ENCODE measurements around the gene BHLHA15. TPM values are rescaled to one million over a fixed set of nuclear protein-coding genes. Genes with fewer than 3 reads are reported as not detected.

Gene BHLHA15
- total and polyA plus RNA-seq, 2 of the 13 experiments (the other 11 are each of a cell fraction or from before 2014, with no cell fraction given), result 1.9 to 6.1 TPM

DNA sequence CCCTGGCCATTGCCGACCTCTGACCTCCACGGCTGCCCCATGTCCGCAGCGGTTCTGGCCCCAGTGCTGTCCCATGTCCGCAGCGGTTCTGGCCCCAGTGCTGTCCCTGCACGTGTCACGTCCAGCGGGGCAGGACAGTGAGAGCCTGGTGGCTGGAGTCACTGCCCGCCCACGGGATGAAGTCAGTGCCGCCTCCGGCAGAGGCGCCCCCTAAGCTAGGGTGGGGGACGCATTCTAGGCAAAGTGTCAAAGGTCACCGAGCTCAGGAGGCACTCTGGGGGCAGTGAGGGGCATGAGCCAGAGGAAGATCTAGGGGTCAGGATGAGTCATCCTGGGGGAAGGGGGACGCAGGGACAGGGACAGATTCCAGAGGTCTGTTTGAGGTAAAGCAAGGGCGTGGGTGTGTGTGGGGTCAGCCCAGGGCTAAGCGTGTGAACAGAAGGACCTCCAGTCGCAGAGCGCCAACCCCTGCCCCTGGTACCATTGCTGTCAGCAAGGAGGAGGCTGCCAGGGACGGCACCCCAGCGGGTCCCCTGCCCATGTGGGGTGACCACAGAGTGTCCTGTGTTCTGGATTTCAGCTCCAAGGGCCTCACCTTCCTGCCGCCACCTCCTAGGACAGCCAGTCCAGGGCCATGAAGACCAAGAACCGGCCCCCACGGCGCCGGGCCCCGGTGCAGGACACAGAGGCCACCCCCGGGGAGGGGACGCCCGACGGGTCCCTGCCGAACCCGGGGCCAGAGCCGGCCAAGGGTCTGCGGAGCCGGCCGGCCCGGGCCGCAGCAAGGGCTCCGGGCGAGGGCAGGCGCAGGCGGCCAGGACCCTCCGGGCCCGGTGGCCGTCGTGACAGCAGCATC, 665 bp downstream of the BHLHA15 start (continued):
- TF ChIP-seq ZNF775 (CRISPR knock-in tag; IDR thresholded peaks at IDR 0.05; ENCODE audit: borderline replicate concordance) (no peak), KLF16 (CRISPR knock-in tag; IDR thresholded peaks at IDR 0.05) (0 out of 4 replicates have a peak, but pooled peaks of 1 of the 2 experiments have one; percentile 31), ATF7 (IDR thresholded peaks at IDR 0.05) (no peak; the same call in 1 of the 2 replicates), ATF7 (CRISPR knock-in tag; IDR thresholded peaks at IDR 0.05) (peak; percentile 63; the same call in 1 of the 2 replicates), PAWR (CRISPR knock-in tag; IDR thresholded peaks at IDR 0.05; ENCODE audit: borderline replicate concordance) (no peak)
- TF ChIP-seq, protein P1, sequence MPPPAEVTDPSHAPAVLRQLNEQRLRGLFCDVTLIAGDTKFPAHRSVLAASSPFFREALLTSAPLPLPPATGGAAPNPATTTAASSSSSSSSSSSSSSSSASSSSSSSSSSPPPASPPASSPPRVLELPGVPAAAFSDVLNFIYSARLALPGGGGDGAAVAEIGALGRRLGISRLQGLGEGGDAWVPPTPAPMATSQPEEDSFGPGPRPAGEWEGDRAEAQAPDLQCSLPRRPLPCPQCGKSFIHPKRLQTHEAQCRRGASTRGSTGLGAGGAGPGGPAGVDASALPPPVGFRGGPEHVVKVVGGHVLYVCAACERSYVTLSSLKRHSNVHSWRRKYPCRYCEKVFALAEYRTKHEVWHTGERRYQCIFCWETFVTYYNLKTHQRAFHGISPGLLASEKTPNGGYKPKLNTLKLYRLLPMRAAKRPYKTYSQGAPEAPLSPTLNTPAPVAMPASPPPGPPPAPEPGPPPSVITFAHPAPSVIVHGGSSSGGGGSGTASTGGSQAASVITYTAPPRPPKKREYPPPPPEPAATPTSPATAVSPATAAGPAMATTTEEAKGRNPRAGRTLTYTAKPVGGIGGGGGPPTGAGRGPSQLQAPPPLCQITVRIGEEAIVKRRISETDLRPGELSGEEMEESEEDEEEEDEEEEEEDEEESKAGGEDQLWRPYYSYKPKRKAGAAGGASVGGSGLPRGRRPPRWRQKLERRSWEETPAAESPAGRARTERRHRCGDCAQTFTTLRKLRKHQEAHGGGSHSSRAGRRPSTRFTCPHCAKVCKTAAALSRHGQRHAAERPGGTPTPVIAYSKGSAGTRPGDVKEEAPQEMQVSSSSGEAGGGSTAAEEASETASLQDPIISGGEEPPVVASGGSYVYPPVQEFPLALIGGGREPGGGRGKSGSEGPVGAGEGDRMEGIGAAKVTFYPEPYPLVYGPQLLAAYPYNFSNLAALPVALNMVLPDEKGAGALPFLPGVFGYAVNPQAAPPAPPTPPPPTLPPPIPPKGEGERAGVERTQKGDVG (CRISPR knock-in tag; IDR thresholded peaks at IDR 0.05; ENCODE audit: borderline replicate concordance), result no peak; the same call in 1 of the 2 replicates

DNA sequence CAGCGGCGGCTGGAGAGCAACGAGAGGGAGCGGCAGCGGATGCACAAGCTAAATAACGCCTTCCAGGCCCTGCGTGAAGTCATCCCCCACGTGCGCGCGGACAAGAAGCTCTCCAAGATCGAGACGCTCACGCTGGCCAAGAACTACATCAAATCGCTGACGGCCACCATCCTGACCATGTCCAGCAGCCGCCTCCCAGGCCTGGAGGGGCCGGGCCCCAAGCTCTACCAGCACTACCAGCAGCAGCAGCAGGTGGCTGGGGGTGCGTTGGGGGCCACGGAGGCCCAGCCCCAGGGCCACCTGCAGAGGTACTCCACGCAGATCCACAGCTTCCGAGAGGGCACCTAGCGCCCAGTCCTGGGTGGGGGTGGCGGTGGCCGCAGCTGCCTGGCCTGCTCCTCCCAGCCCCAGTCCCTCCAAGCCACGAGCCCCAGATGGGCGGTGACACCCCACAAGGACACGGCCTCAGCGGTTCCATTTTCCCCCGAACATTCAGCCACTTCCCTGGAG, 1.3 kb downstream of the BHLHA15 start:
- Histone ChIP-seq H3K9ac (ENCODE audit: insufficient read depth, low read depth, low read length) (no peak overlapping the region), H3K79me2 (ENCODE audit: insufficient read depth, low read length) (no peaks in the 10 kb centered on the region), H3K27me3 (ENCODE audit: control insufficient read depth in 1 of 2, insufficient read depth in 2 of 2, low read length in 2 of 2) (no peaks in the 10 kb centered on the region), H3K9me3 (ENCODE audit: low read length) (no peaks in the 10 kb centered on the region), H3K27ac (ENCODE audit: extremely low read length, insufficient read depth, low read length) (no peak overlapping the region), H3K4me1 (ENCODE audit: insufficient read depth, low read length) (peaks cover 20% of the 10 kb centered on the region), H3K36me3 (replicated peaks in 1 of 2; ENCODE audit: control insufficient read depth in 1 of 2, insufficient read depth in 2 of 2, low read length in 2 of 2) (no peaks in the 10 kb centered on the region; a peak in 1 of 5 replicates), H2AFZ (ENCODE audit: low read length) (no peak overlapping the region), H4K20me1 (ENCODE audit: insufficient read depth, low read length) (no peaks in the 10 kb centered on the region), H3K4me3 (replicated peaks in 1 of 3; ENCODE audit: insufficient read depth in 1 of 3, low read depth in 2 of 3, low read length in 3 of 3) (no peak overlapping the region), H3K4me2 (ENCODE audit: low read depth, low read length) (no peak overlapping the region)
- WGBS (ENCODE audit: low lambda C conversion rate), result 98% methylated on average over 11 of the region's 30 CpGs
- in situ Hi-C loops (cut with HindIII; ENCODE audit: extremely low pct_ligation_motif_present, low pct_unique_long_range_greater_than_20kb), result no loop called here
- intact Hi-C loops (cut with micrococcal nuclease; ENCODE audit: unreplicated experiment), result no loop called here
- TF ChIP-seq ZBTB38 (CRISPR knock-in tag; IDR thresholded peaks at IDR 0.05) (peak; percentile 66; the same call in 1 of the 2 replicates), ZKSCAN5 (CRISPR knock-in tag; IDR thresholded peaks at IDR 0.05) (no peak), ZFX (CRISPR knock-in tag; IDR thresholded peaks at IDR 0.05; ENCODE audit: low read depth) (0 out of 2 replicates have a peak, but pooled peaks have one; percentile 25)
- no peak for FAIRE-seq
- no TSS peak for BruUV-seq (replicated peaks)
- no peak for ATAC-seq
- POLR2A ChIA-PET, result no interaction called here
- no peak for DNase-seq (ENCODE audit: low spot score)
- CTCF ChIA-PET (ENCODE audit: low intra/inter-chr PET ratio, low total read pairs), result no interaction called here

Data from HepG2 (cell line).